Liver (tissue), 9 donors: ENCODE measurements around the gene KLF15. TPM values are rescaled to one million over a fixed set of nuclear protein-coding genes. Genes with fewer than 3 reads are reported as not detected.

ENCODE experiments used
- DNase-seq: peaks from one replicate; pipeline ENCODE4 v3.0.0-alpha.2; 2017; ENCODE audit warnings: low spot score
- H3K27ac ChIP-seq, 2 donors: one replicate each; pipeline ENCODE4 v1.7.0; 2013; ENCODE audit warnings: inconsistent platforms in 2 of 2, low read length in 2 of 2, control low read depth in 1 of 2, low read depth in 1 of 2, mild to moderate bottlenecking in 1 of 2
- H3K27me3 ChIP-seq, 4 donors: one replicate each; pipeline versions ENCODE4 v1.6.1 to v1.7.0; 2013; ENCODE audit warnings: low read length in 3 of 4, inconsistent platforms in 1 of 4, mild to moderate bottlenecking in 1 of 4, moderate library complexity in 1 of 4; ENCODE audit not compliant: control insufficient read depth in 4 of 4, insufficient read depth in 4 of 4
- H3K36me3 ChIP-seq, 4 donors: one replicate each; pipeline versions ENCODE4 v1.6.1 to v1.7.0; 2013; ENCODE audit warnings: low read length in 3 of 4, mild to moderate bottlenecking in 3 of 4, low read depth in 1 of 4, moderate library complexity in 1 of 4; ENCODE audit not compliant: control insufficient read depth in 4 of 4, insufficient read depth in 3 of 4
- H3K4me1 ChIP-seq, 4 donors: one replicate each; pipeline versions ENCODE4 v1.6.1 to v1.7.0; 2013; ENCODE audit warnings: low read length in 3 of 4, mild to moderate bottlenecking in 3 of 4, moderate library complexity in 1 of 4; ENCODE audit not compliant: control insufficient read depth in 4 of 4, insufficient read depth in 4 of 4
- H3K4me3 ChIP-seq, 3 donors: one replicate each; pipeline versions ENCODE4 v1.6.1 to v1.7.0; 2013; ENCODE audit warnings: low read length in 3 of 3, control low read depth in 1 of 3, low read depth in 1 of 3, mild to moderate bottlenecking in 1 of 3
- H3K9ac ChIP-seq, 2 donors: one replicate each; pipeline ENCODE4 v1.7.0; 2013; ENCODE audit warnings: low read length in 2 of 2, mild to moderate bottlenecking in 2 of 2, moderate library complexity in 2 of 2, control low read depth in 1 of 2, low read depth in 1 of 2
- H3K9me3 ChIP-seq, 4 donors: one replicate each; pipeline versions ENCODE4 v1.6.1 to v1.7.0; 2013; ENCODE audit warnings: low read length in 3 of 4; ENCODE audit not compliant: control insufficient read depth in 4 of 4
- EGR1 ChIP-seq, 2 donors: IDR thresholded peaks; 2 replicates each; pipeline ENCODE4 v1.6.1; 2016 to 2018; ENCODE audit warnings: antibody characterized with exemption in 2 of 2, low read depth in 2 of 2
- FOXA2 ChIP-seq: IDR thresholded peaks from 2 replicates; pipeline ENCODE4 v1.6.1; 2016; ENCODE audit warnings: antibody characterized with exemption
- GABPA ChIP-seq, 2 donors: IDR thresholded peaks in 1 of 2; conservative IDR thresholded peaks in 1 of 2; 2 replicates each; pipeline ENCODE4 v1.6.1; 2016; ENCODE audit warnings: antibody characterized with exemption in 2 of 2, mild to moderate bottlenecking in 1 of 2, moderate library complexity in 1 of 2
- JUND ChIP-seq, 2 donors: IDR thresholded peaks; 2 replicates each; pipeline ENCODE4 v1.6.1; 2016; ENCODE audit warnings: antibody characterized with exemption in 2 of 2
- NR2F2 ChIP-seq: IDR thresholded peaks from 2 replicates; pipeline ENCODE4 v1.6.1; 2016; ENCODE audit warnings: antibody characterized with exemption
- RAD21 ChIP-seq, 2 donors: IDR thresholded peaks; 2 replicates each; pipeline ENCODE4 v1.6.1; 2016; ENCODE audit warnings: antibody characterized with exemption in 2 of 2, mild to moderate bottlenecking in 2 of 2
- RXRA ChIP-seq, 2 donors: IDR thresholded peaks; 2 replicates each; pipeline ENCODE4 v1.6.1; 2017 to 2018; ENCODE audit warnings: antibody characterized with exemption in 2 of 2, mild to moderate bottlenecking in 1 of 2
- SP1 ChIP-seq: IDR thresholded peaks from 2 replicates; pipeline ENCODE4 v1.6.1; 2018; ENCODE audit warnings: antibody characterized with exemption, mild to moderate bottlenecking
- TAF1 ChIP-seq: conservative IDR thresholded peaks from 2 replicates; pipeline ENCODE4 v1.6.1; 2016; ENCODE audit warnings: antibody characterized with exemption, mild to moderate bottlenecking
- YY1 ChIP-seq: IDR thresholded peaks from 2 replicates; pipeline ENCODE4 v1.6.1; 2016; ENCODE audit warnings: antibody characterized with exemption, mild to moderate bottlenecking
- WGBS: extraction: QIAGEN DNeasy Blood & Tissue Kit; methylation state at CpG from one replicate; pipeline ENCODE4 v1.1.7; 2013; 5-methylcytosine and 5-hydroxymethylcytosine counted together
- polyA plus RNA-seq, 2 donors: library from polyadenylated mRNA; stranded (reverse) in 1 of 2; unstranded in 1 of 2; fragments of 200-250 nt in 1 of 2; fragments of >200 nt in 1 of 2; fragmentation: Nextera tagmentation in 1 of 2; extraction: Ambion mirVana in 1 of 2; gene quantifications; one replicate each; pipeline versions ENCODE4 v1.2.1 to v1.2.3, GENCODE V29; 2013 to 2015
- total RNA-seq, 2 donors: library from RNA; depleted of rRNA; stranded (reverse); fragments of >200 nt; gene quantifications; one replicate each; pipeline ENCODE4 v1.2.3, GENCODE V29; 2014
- TF ChIP-seq, protein P1 (sequence below): IDR thresholded peaks from 2 replicates; pipeline ENCODE4 v1.6.1; 2016; ENCODE audit warnings: antibody characterized with exemption
- TF ChIP-seq, protein P2 (sequence below): fragments of 150-350 bp; IDR thresholded peaks from 2 replicates; pipeline ENCODE4 v1.5.1; 2017; ENCODE audit warnings: improper control_type of control experiment, low read depth, low read length; ENCODE audit not compliant: missing input control
- TF ChIP-seq, protein P3 (sequence below): IDR thresholded peaks from 2 replicates; pipeline ENCODE4 v1.6.1; 2016; ENCODE audit warnings: antibody characterized with exemption
- TF ChIP-seq, protein P4 (sequence below): IDR thresholded peaks from 2 replicates; pipeline ENCODE4 v1.6.1; 2016; ENCODE audit warnings: antibody characterized with exemption
- TF ChIP-seq, protein P5 (sequence below): IDR thresholded peaks from 2 replicates; pipeline ENCODE4 v1.6.1; 2016; ENCODE audit warnings: antibody characterized with exemption, mild to moderate bottlenecking
- donor health status: healthy.
- donor health status: healthy.
- donor health status: healthy.
- donor health status: healthy.
- donor health status: healthy.

The KLF15 gene
- total and polyA plus RNA-seq, 4 donors, result 21.4 to 103 (median 49.3) TPM

DNA sequence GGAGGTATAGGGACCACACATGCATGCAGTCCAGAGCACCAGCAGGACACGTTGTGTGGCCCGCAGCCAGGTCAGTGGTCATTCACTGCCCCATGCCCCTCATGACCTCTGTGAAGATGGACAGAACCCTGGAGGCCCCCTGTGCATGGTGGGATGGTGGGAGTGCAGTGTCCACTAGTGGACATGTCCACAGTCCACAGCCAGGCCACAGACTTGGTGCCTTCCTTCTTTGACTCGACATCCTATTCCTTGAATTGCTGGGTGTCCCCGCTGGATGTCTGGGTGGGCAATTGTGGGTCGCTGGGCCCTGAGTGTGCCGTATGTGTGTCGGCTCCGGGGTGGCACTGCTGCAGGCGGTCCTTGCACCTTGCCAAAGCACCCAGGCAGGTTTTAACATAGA, 35.7 kb downstream of the KLF15 start (continued):
- TF ChIP-seq, protein P1, sequence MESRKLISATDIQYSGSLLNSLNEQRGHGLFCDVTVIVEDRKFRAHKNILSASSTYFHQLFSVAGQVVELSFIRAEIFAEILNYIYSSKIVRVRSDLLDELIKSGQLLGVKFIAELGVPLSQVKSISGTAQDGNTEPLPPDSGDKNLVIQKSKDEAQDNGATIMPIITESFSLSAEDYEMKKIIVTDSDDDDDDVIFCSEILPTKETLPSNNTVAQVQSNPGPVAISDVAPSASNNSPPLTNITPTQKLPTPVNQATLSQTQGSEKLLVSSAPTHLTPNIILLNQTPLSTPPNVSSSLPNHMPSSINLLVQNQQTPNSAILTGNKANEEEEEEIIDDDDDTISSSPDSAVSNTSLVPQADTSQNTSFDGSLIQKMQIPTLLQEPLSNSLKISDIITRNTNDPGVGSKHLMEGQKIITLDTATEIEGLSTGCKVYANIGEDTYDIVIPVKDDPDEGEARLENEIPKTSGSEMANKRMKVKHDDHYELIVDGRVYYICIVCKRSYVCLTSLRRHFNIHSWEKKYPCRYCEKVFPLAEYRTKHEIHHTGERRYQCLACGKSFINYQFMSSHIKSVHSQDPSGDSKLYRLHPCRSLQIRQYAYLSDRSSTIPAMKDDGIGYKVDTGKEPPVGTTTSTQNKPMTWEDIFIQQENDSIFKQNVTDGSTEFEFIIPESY, result no peak
- no peak for TF ChIP-seq FOXA2

DNA sequence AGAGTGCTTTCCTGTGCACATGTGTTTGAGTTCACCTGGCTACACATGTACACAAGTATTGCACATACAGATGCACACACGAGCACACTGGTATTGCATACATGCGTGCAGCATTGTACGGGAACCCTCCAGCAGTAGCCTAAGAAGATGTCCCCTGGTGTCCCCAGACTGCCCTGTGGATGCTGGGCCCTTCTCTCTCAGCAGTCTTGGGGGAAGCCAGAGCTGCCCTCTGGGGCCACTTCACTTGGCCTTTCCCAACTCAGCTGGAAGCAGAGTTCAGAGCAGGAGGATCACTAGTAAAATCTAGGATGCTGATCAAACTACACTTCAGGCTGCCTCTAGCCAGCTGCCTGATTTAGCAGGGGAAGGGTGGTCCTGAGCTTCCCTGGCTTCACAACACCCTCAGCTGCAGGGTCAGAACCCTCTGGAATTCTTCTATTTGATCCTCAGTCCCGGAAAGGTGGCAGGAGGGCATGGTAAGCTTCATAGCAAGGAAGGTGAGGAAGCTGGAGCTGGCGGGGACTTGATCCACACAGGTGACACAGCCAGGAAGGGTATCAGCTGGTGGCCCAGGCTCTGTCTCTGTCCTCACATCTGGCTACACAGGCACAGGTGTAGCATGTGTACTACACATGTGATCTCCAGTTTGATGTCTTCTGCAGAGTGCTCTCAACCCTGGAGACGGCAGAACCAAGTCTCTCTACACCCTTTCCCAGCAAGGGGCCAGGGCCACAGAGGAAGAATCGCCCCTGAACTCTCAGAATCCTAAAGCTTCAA, 36.5 kb downstream of the KLF15 start:
- peaks cover 0 to 7% (median 4%) of the 10 kb centered on the region in 4 donors for H3K4me1 ChIP-seq
- DNase-seq, result no peak
- TF ChIP-seq FOXA2, result no peak
- no peak for TF ChIP-seq NR2F2
- TF ChIP-seq, protein P2, sequence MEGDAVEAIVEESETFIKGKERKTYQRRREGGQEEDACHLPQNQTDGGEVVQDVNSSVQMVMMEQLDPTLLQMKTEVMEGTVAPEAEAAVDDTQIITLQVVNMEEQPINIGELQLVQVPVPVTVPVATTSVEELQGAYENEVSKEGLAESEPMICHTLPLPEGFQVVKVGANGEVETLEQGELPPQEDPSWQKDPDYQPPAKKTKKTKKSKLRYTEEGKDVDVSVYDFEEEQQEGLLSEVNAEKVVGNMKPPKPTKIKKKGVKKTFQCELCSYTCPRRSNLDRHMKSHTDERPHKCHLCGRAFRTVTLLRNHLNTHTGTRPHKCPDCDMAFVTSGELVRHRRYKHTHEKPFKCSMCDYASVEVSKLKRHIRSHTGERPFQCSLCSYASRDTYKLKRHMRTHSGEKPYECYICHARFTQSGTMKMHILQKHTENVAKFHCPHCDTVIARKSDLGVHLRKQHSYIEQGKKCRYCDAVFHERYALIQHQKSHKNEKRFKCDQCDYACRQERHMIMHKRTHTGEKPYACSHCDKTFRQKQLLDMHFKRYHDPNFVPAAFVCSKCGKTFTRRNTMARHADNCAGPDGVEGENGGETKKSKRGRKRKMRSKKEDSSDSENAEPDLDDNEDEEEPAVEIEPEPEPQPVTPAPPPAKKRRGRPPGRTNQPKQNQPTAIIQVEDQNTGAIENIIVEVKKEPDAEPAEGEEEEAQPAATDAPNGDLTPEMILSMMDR, result no peak
- TF ChIP-seq, protein P3, sequence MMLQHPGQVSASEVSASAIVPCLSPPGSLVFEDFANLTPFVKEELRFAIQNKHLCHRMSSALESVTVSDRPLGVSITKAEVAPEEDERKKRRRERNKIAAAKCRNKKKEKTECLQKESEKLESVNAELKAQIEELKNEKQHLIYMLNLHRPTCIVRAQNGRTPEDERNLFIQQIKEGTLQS, result no peak
- no peak for TF ChIP-seq JUND (IDR thresholded peaks at IDR 0.05)
- no peak for TF ChIP-seq TAF1
- TF ChIP-seq, protein P1, result no peak
- TF ChIP-seq GABPA (IDR thresholded peaks at IDR 0.05 in 1 of 2, conservative IDR thresholded peaks at IDR 0.05 in 1 of 2), result no peak
- TF ChIP-seq, protein P4, sequence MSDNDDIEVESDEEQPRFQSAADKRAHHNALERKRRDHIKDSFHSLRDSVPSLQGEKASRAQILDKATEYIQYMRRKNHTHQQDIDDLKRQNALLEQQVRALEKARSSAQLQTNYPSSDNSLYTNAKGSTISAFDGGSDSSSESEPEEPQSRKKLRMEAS, result no peak
- TF ChIP-seq RXRA (IDR thresholded peaks at IDR 0.05), result no peak
- no peak for TF ChIP-seq RAD21 (IDR thresholded peaks at IDR 0.05)
- TF ChIP-seq, protein P5, sequence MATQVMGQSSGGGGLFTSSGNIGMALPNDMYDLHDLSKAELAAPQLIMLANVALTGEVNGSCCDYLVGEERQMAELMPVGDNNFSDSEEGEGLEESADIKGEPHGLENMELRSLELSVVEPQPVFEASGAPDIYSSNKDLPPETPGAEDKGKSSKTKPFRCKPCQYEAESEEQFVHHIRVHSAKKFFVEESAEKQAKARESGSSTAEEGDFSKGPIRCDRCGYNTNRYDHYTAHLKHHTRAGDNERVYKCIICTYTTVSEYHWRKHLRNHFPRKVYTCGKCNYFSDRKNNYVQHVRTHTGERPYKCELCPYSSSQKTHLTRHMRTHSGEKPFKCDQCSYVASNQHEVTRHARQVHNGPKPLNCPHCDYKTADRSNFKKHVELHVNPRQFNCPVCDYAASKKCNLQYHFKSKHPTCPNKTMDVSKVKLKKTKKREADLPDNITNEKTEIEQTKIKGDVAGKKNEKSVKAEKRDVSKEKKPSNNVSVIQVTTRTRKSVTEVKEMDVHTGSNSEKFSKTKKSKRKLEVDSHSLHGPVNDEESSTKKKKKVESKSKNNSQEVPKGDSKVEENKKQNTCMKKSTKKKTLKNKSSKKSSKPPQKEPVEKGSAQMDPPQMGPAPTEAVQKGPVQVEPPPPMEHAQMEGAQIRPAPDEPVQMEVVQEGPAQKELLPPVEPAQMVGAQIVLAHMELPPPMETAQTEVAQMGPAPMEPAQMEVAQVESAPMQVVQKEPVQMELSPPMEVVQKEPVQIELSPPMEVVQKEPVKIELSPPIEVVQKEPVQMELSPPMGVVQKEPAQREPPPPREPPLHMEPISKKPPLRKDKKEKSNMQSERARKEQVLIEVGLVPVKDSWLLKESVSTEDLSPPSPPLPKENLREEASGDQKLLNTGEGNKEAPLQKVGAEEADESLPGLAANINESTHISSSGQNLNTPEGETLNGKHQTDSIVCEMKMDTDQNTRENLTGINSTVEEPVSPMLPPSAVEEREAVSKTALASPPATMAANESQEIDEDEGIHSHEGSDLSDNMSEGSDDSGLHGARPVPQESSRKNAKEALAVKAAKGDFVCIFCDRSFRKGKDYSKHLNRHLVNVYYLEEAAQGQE, result no peak
- no peak for TF ChIP-seq SP1
- no peak for TF ChIP-seq EGR1 (IDR thresholded peaks at IDR 0.05; ENCODE audit: low read depth in 2 of 2)
- TF ChIP-seq YY1, result no peak
- no peak overlapping the region for H3K9ac ChIP-seq
- WGBS, result 92% methylated on average over 7 of the region's 7 CpGs
- no peak overlapping the region for H3K27ac ChIP-seq
- no peaks in the 10 kb centered on the region for H3K36me3 ChIP-seq
- H3K4me3 ChIP-seq, result no peak overlapping the region
- H3K9me3 ChIP-seq, result no peaks in the 10 kb centered on the region
- H3K27me3 ChIP-seq, result no peaks in the 10 kb centered on the region
